Measurements from ENCODE around the gene BRF1.

GRCh38 chr14:105161309-105161708 is 139.5 kb downstream of the BRF1 start:
- TF ChIP-seq CREB1 (IDR thresholded peaks at IDR 0.05; ENCODE audit: low read depth) (no peak), RAD21 (IDR thresholded peaks at IDR 0.05; ENCODE audit: low read depth) (peak; percentile 6; the same call in 1 of the 2 replicates), MAX (IDR thresholded peaks at IDR 0.05) (peak; percentile 84), EGR1 (IDR thresholded peaks at IDR 0.05) (no peak; the same call in 1 of the 2 replicates), TCF12 (IDR thresholded peaks at IDR 0.05; ENCODE audit: low read depth) (peak; percentile 100), CEBPB (IDR thresholded peaks at IDR 0.05) (peak; percentile 5; the same call in 1 of the 2 replicates), REST (IDR thresholded peaks at IDR 0.05; ENCODE audit: low read depth) (no peak), NFIC (IDR thresholded peaks at IDR 0.05) (peak; percentile 91), TEAD4 (IDR thresholded peaks at IDR 0.05) (peak; percentile 77), EP300 (IDR thresholded peaks at IDR 0.05; ENCODE audit: borderline replicate concordance) (peak; percentile 94), TAF1 (IDR thresholded peaks at IDR 0.05; ENCODE audit: low read depth) (no peak), ZBTB7A (IDR thresholded peaks at IDR 0.05; ENCODE audit: low read depth) (peak; percentile 79), YY1 (IDR thresholded peaks at IDR 0.05; ENCODE audit: low read depth) (peak; percentile 63; the same call in 1 of the 2 replicates), FOXM1 (IDR thresholded peaks at IDR 0.05; ENCODE audit: borderline replicate concordance, low read depth) (peak; percentile 72)

All from Ishikawa (cell line).